B cell (primary cell): Measurements from ENCODE around the gene AHCY.

Experiments
- CTCF ChIP-seq: fragments of 200-600 bp; IDR thresholded peaks from one replicate; pipeline ENCODE4 v1.8.0; 2022; ENCODE audit warnings: antibody characterized with exemption, mild to moderate bottlenecking
- EZH2 ChIP-seq: IDR thresholded peaks from 2 replicates; pipeline ENCODE4 v1.6.1; 2012; ENCODE audit warnings: borderline replicate concordance, low read depth, mild to moderate bottlenecking, moderate library complexity, low read length; ENCODE audit not compliant: insufficient read depth, poor library complexity, severe bottlenecking

DNA sequence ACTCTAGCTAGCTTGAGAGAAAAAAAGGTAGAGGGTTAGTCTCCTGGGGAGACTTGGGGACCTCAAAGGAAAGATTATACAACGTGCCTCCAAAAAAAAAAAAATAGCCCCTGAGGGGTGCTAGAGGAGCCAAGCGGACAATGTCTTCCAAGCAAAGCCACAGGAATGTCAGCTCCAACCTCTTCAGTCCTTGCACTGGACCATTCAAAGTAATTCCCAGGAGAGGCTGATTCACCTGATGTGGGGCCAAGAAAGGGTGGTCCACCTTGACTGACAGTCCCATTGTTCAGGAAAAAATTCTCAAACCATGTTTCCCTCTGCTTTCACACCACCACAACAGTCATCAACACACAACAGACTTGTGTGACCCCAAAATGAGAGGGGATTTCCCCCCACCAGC lies 31.2 kb downstream of the AHCY start:
- no peak for TF ChIP-seq CTCF
- no peak for TF ChIP-seq EZH2
